Activated naive CD4-positive, alpha-beta T cell treated with anti-CD3 and anti-CD28 coated beads, Interleukin-2, amount 10 ng/mL, durations not matched to agents 7 days and 5 days (primary cell): ENCODE data around the gene EID2.

Experiments used
- CTCF ChIA-PET: fragments of 350-600 bp; sonication (Branson Sonifier 250); formaldehyde crosslinking; loops from one replicate; lab custom pipeline; 2021; ENCODE audit warnings: antibody characterized with exemption; lab: Charles Lee
- DNase-seq: peaks from one replicate; pipeline ENCODE4 v3.0.0-alpha.2; 2020
- H3K27ac Mint-ChIP-seq: one replicate; pipeline ENCODE4 v1.8.0; 2021; ENCODE audit warnings: mild to moderate bottlenecking, moderate library complexity, mixed read lengths
- H3K27me3 Mint-ChIP-seq: one replicate; pipeline ENCODE4 v1.8.0; 2021; ENCODE audit warnings: mild to moderate bottlenecking, mixed read lengths
- H3K36me3 Mint-ChIP-seq: one replicate; pipeline ENCODE4 v1.8.0; 2021; ENCODE audit warnings: mixed read lengths
- H3K4me1 Mint-ChIP-seq: one replicate; pipeline ENCODE4 v1.8.0; 2021; ENCODE audit warnings: mixed read lengths
- H3K4me3 Mint-ChIP-seq: one replicate; pipeline ENCODE4 v1.8.0; 2021; ENCODE audit warnings: mild to moderate bottlenecking, moderate library complexity, mixed read lengths
- H3K9me3 Mint-ChIP-seq: one replicate; pipeline ENCODE4 v1.8.0; 2021; ENCODE audit warnings: mixed read lengths

The EID2 gene

GRCh38 chr19:39539518-39540332 lies at the start of gene EID2:
EID2 (minus strand) TSS chr19:39540161; CDS start chr19:39540079, 82 bp downstream.
- Mint-ChIP-seq H3K9me3 (no peaks in the 10 kb centered on the region), H3K27me3 (no peaks in the 10 kb centered on the region), H3K36me3 (peaks cover 14% of the 10 kb centered on the region), H3K27ac (peak within 1 kb of the TSS; percentile 92), H3K4me3 (peak within 1 kb of the TSS; percentile 94), H3K4me1 (peaks cover 64% of the 10 kb centered on the region)
- CTCF ChIA-PET = interaction anchor here (1.1 to 1.5 kb wide), 2 partner anchors 99 kb away, joined by 6 to 7 read pairs; no protein-coding TSS in a partner anchor
- peak; percentile 95 for DNase-seq

- no peak overlapping the region for H3K27ac Mint-ChIP-seq
- H3K27me3 Mint-ChIP-seq = peaks cover 6% of the 10 kb centered on the region
- H3K36me3 Mint-ChIP-seq = no peaks in the 10 kb centered on the region
- H3K4me3 Mint-ChIP-seq = no peak overlapping the region
- no peak for DNase-seq
- peaks cover 2% of the 10 kb centered on the region for H3K9me3 Mint-ChIP-seq
- CTCF ChIA-PET = no interaction called here
- no peaks in the 10 kb centered on the region for H3K4me1 Mint-ChIP-seq
Observed at GRCh38 chr19:39588066-39588465, 48.1 kb upstream of the EID2 start.

- H3K9me3 Mint-ChIP-seq = peaks cover 2% of the 10 kb centered on the region
- peaks cover 6% of the 10 kb centered on the region for H3K27me3 Mint-ChIP-seq
- H3K36me3 Mint-ChIP-seq = no peaks in the 10 kb centered on the region
- H3K27ac Mint-ChIP-seq = no peak overlapping the region
- no peaks in the 10 kb centered on the region for H3K4me1 Mint-ChIP-seq
- H3K4me3 Mint-ChIP-seq = no peak overlapping the region
- CTCF ChIA-PET = no interaction called here
- no peak for DNase-seq
Observed at GRCh38 chr19:39587496-39587895, 47.5 kb upstream of the EID2 start.

GRCh38 chr19:39582891-39583625 lies 43.1 kb upstream of the EID2 start:
- Mint-ChIP-seq H3K4me1 (no peaks in the 10 kb centered on the region), H3K27ac (no peak overlapping the region), H3K36me3 (no peaks in the 10 kb centered on the region), H3K9me3 (peaks cover 8% of the 10 kb centered on the region), H3K27me3 (peaks cover 6% of the 10 kb centered on the region), H3K4me3 (no peak overlapping the region)
- DNase-seq = no peak
- CTCF ChIA-PET = interaction anchor here (0.7 kb wide), 1 partner anchor 144 kb away, joined by 3 read pairs; no protein-coding TSS in a partner anchor

GRCh38 chr19:39582442-39582841 lies 42.5 kb upstream of the EID2 start:
- peaks cover 6% of the 10 kb centered on the region for H3K27me3 Mint-ChIP-seq
- no peak overlapping the region for H3K4me3 Mint-ChIP-seq
- H3K36me3 Mint-ChIP-seq = no peaks in the 10 kb centered on the region
- no peaks in the 10 kb centered on the region for H3K4me1 Mint-ChIP-seq
- CTCF ChIA-PET = interaction anchor here (0.7 kb wide), 1 partner anchor 145 kb away, joined by 3 read pairs; no protein-coding TSS in a partner anchor
- DNase-seq = no peak
- H3K9me3 Mint-ChIP-seq = peaks cover 8% of the 10 kb centered on the region
- H3K27ac Mint-ChIP-seq = no peak overlapping the region

- no peak overlapping the region for H3K27ac Mint-ChIP-seq
- peaks cover 6% of the 10 kb centered on the region for H3K9me3 Mint-ChIP-seq
- H3K4me3 Mint-ChIP-seq = no peak overlapping the region
- H3K27me3 Mint-ChIP-seq = peaks cover 20% of the 10 kb centered on the region
- DNase-seq = no peak
- H3K36me3 Mint-ChIP-seq = no peaks in the 10 kb centered on the region
- no peaks in the 10 kb centered on the region for H3K4me1 Mint-ChIP-seq
- CTCF ChIA-PET = no interaction called here
Observed at GRCh38 chr19:39568604-39569003, 28.6 kb upstream of the EID2 start.

GRCh38 chr19:39566064-39566463 lies 26.1 kb upstream of the EID2 start:
- CTCF ChIA-PET = no interaction called here

GRCh38 chr19:39563408-39563807 lies 23.4 kb upstream of the EID2 start:
- Mint-ChIP-seq H3K27ac (no peak overlapping the region), H3K4me3 (no peak overlapping the region), H3K9me3 (no peaks in the 10 kb centered on the region), H3K27me3 (peaks cover 1% of the 10 kb centered on the region), H3K4me1 (peaks cover 12% of the 10 kb centered on the region), H3K36me3 (peaks cover 1% of the 10 kb centered on the region)
- DNase-seq = no peak
- CTCF ChIA-PET = no interaction called here

More at GRCh38 chr19:39566064-39566463, 26.1 kb upstream of the EID2 start:
- Mint-ChIP-seq H3K4me1 (no peaks in the 10 kb centered on the region), H3K9me3 (no peaks in the 10 kb centered on the region), H3K27me3 (peaks cover 20% of the 10 kb centered on the region), H3K36me3 (no peaks in the 10 kb centered on the region), H3K4me3 (no peak overlapping the region), H3K27ac (no peak overlapping the region)
- DNase-seq = no peak

- Mint-ChIP-seq H3K36me3 (peaks cover 1% of the 10 kb centered on the region), H3K27ac (peak overlapping the region; percentile 93), H3K4me1 (peaks cover 28% of the 10 kb centered on the region), H3K4me3 (peak overlapping the region; percentile 62), H3K9me3 (no peaks in the 10 kb centered on the region), H3K27me3 (no peaks in the 10 kb centered on the region)
- CTCF ChIA-PET = no interaction called here
- peak; percentile 46 for DNase-seq
Observed at GRCh38 chr19:39558624-39559117, 18.7 kb upstream of the EID2 start.

GRCh38 chr19:39557811-39558623 lies 18.1 kb upstream of the EID2 start:
- H3K27ac Mint-ChIP-seq = peak overlapping the region; percentile 93
- CTCF ChIA-PET = interaction anchor here (1.0 kb wide), 1 partner anchor 12 kb away, joined by 3 read pairs; no protein-coding TSS in a partner anchor
- DNase-seq = peak; percentile 59
- H3K4me3 Mint-ChIP-seq = peak overlapping the region; percentile 62
- H3K4me1 Mint-ChIP-seq = peaks cover 34% of the 10 kb centered on the region
- H3K36me3 Mint-ChIP-seq = peaks cover 1% of the 10 kb centered on the region
- no peaks in the 10 kb centered on the region for H3K27me3 Mint-ChIP-seq
- H3K9me3 Mint-ChIP-seq = no peaks in the 10 kb centered on the region

- Mint-ChIP-seq H3K27ac (no peak overlapping the region), H3K4me3 (no peak overlapping the region), H3K27me3 (no peaks in the 10 kb centered on the region), H3K4me1 (peaks cover 50% of the 10 kb centered on the region), H3K36me3 (peaks cover 1% of the 10 kb centered on the region), H3K9me3 (no peaks in the 10 kb centered on the region)
- no peak for DNase-seq
- CTCF ChIA-PET = no interaction called here
Observed at GRCh38 chr19:39555883-39556282, 15.9 kb upstream of the EID2 start.

- CTCF ChIA-PET = interaction anchor here (1.4 to 4.8 kb wide), 3 partner anchors 10 to 118 kb away, joined by 4 to 88 read pairs (median 7); no protein-coding TSS in a partner anchor
- Mint-ChIP-seq H3K27ac (no peak overlapping the region), H3K4me3 (no peak overlapping the region)
Observed at GRCh38 chr19:39554701-39555311, 14.8 kb upstream of the EID2 start.

GRCh38 chr19:39553082-39553652 lies 13.2 kb upstream of the EID2 start:
- no peak for DNase-seq
- peaks cover 38% of the 10 kb centered on the region for H3K4me1 Mint-ChIP-seq
- no peaks in the 10 kb centered on the region for H3K36me3 Mint-ChIP-seq
- no peaks in the 10 kb centered on the region for H3K27me3 Mint-ChIP-seq
- CTCF ChIA-PET = interaction anchor here (1.0 to 4.8 kb wide), 7 partner anchors 8 to 289 kb away, joined by 3 to 88 read pairs (median 3); no protein-coding TSS in a partner anchor
- H3K27ac Mint-ChIP-seq = no peak overlapping the region
- no peaks in the 10 kb centered on the region for H3K9me3 Mint-ChIP-seq
- no peak overlapping the region for H3K4me3 Mint-ChIP-seq

More at GRCh38 chr19:39554701-39555311, 14.8 kb upstream of the EID2 start:
- Mint-ChIP-seq H3K27me3 (no peaks in the 10 kb centered on the region), H3K4me1 (peaks cover 52% of the 10 kb centered on the region), H3K36me3 (peaks cover 1% of the 10 kb centered on the region), H3K9me3 (no peaks in the 10 kb centered on the region)
- DNase-seq = no peak
